ENCODE measurements around the gene OLFML2B. TPM values are rescaled to one million over a fixed set of nuclear protein-coding genes. Genes with fewer than 3 reads are reported as not detected.

The OLFML2B gene
- total RNA-seq, 2 experiments from 2014 or later = not detected

- no peak for TF ChIP-seq CTCF (IDR thresholded peaks at IDR 0.05)
- Mint-ChIP-seq H3K27me3 (peaks cover 8% of the 10 kb centered on the region), H3K4me3 (no peak overlapping the region), H3K36me3 (ENCODE audit: low read depth) (peaks cover 1% of the 10 kb centered on the region), H3K9me3 (no peaks in the 10 kb centered on the region), H3K27ac (no peak overlapping the region), H3K4me1 (ENCODE audit: low read depth) (peaks cover 6% of the 10 kb centered on the region)
- ATAC-seq = no peak
- ChIA-PET CTCF (interaction anchor here (1.8 to 7.0 kb wide), 3 partner anchors 16 to 248 kb away, joined by 7 to 166 read pairs (median 15); no protein-coding TSS in a partner anchor), POLR2A (no interaction called here)
- no peak for DNase-seq
- intact Hi-C loops (cut with micrococcal nuclease) = no loop called here
Measured at GRCh38 chr1:162040001-162040400, 16.3 kb upstream of the OLFML2B start.

GRCh38 chr1:162038624-162039023, 15.0 kb upstream of the OLFML2B start:
- Mint-ChIP-seq H3K9me3 (no peaks in the 10 kb centered on the region), H3K27me3 (peaks cover 10% of the 10 kb centered on the region), H3K4me1 (ENCODE audit: low read depth) (peaks cover 6% of the 10 kb centered on the region), H3K27ac (no peak overlapping the region), H3K36me3 (ENCODE audit: low read depth) (peaks cover 1% of the 10 kb centered on the region), H3K4me3 (no peak overlapping the region)
- intact Hi-C loops (cut with micrococcal nuclease) = loop anchor here (5.0 kb wide), 1 partner anchor 246 kb away; no protein-coding TSS in a partner anchor
- ChIA-PET POLR2A (no interaction called here), CTCF (interaction anchor here (1.5 to 7.0 kb wide), 6 partner anchors 11 to 289 kb away, joined by 3 to 166 read pairs (median 8); partner anchors contain the start of gene DUSP12)
- no peak for DNase-seq
- TF ChIP-seq CTCF (IDR thresholded peaks at IDR 0.05) = no peak
- no peak for ATAC-seq

- DNase-seq (no peak), ATAC-seq (no peak)
- POLR2A ChIA-PET = interaction anchor here (0.7 kb wide), 1 partner anchor 243 kb away, joined by 3 read pairs; no protein-coding TSS in a partner anchor
- CTCF ChIA-PET = interaction anchor here (1.2 to 7.0 kb wide), 9 partner anchors 37 to 280 kb away, joined by 4 to 166 read pairs (median 6); no protein-coding TSS in a partner anchor
- intact Hi-C loops (cut with micrococcal nuclease) = loop anchor here (5.0 kb wide), 1 partner anchor 244 kb away; no protein-coding TSS in a partner anchor
- Mint-ChIP-seq H3K4me3 (no peak overlapping the region), H3K27ac (no peak overlapping the region), H3K27me3 (peaks cover 13% of the 10 kb centered on the region), H3K9me3 (no peaks in the 10 kb centered on the region), H3K36me3 (ENCODE audit: low read depth) (no peaks in the 10 kb centered on the region), H3K4me1 (ENCODE audit: low read depth) (peaks cover 6% of the 10 kb centered on the region)
- no peak for TF ChIP-seq CTCF (IDR thresholded peaks at IDR 0.05)
Measured at GRCh38 chr1:162036163-162036562, 12.5 kb upstream of the OLFML2B start.

GRCh38 chr1:162035241-162035640, 11.6 kb upstream of the OLFML2B start:
- Mint-ChIP-seq H3K4me3 (no peak overlapping the region), H3K27me3 (peaks cover 10% of the 10 kb centered on the region), H3K4me1 (ENCODE audit: low read depth) (peaks cover 6% of the 10 kb centered on the region), H3K36me3 (ENCODE audit: low read depth) (no peaks in the 10 kb centered on the region), H3K27ac (no peak overlapping the region), H3K9me3 (no peaks in the 10 kb centered on the region)
- intact Hi-C loops (cut with micrococcal nuclease) = loop anchor here (5.0 kb wide), 1 partner anchor 243 kb away; no protein-coding TSS in a partner anchor
- no peak for TF ChIP-seq CTCF (IDR thresholded peaks at IDR 0.05)
- ChIA-PET POLR2A (interaction anchor here (1.1 to 1.4 kb wide), 2 partner anchors 9 to 243 kb away, joined by 4 read pairs; no protein-coding TSS in a partner anchor), CTCF (interaction anchor here (1.0 to 7.0 kb wide), 5 partner anchors 9 to 241 kb away, joined by 3 to 166 read pairs (median 4); partner anchors contain the start of gene OLFML2B)
- ATAC-seq (peak; percentile 34), DNase-seq (peak; percentile 25)

- intact Hi-C loops (cut with micrococcal nuclease) = no loop called here
- H3K4me3 Mint-ChIP-seq = no peak overlapping the region
Measured at GRCh38 chr1:162033428-162033827, 9.8 kb upstream of the OLFML2B start.

More at GRCh38 chr1:162033428-162033827, 9.8 kb upstream of the OLFML2B start:
- Mint-ChIP-seq H3K9me3 (no peaks in the 10 kb centered on the region), H3K27me3 (peaks cover 9% of the 10 kb centered on the region), H3K36me3 (ENCODE audit: low read depth) (no peaks in the 10 kb centered on the region), H3K27ac (no peak overlapping the region), H3K4me1 (ENCODE audit: low read depth) (peaks cover 6% of the 10 kb centered on the region)
- no peak for TF ChIP-seq CTCF (IDR thresholded peaks at IDR 0.05)
- DNase-seq (no peak), ATAC-seq (no peak)
- POLR2A ChIA-PET = no interaction called here
- CTCF ChIA-PET = interaction anchor here (1.3 to 7.0 kb wide), 4 partner anchors 10 to 280 kb away, joined by 3 to 166 read pairs (median 7); partner anchors contain the start of gene OLFML2B

All from activated CD8-positive, alpha-beta T cell treated with anti-CD3 and anti-CD28 coated beads for 36 hours (primary cell).